SK-N-MC (cell line): ENCODE results near the gene TPPP3.

Experiments used
- EZH2 ChIP-seq: fragments of 200-600 bp; sonication (generic); IDR thresholded peaks from one replicate; pipeline ENCODE4 v1.6.1; 2017; ENCODE audit warnings: antibody characterized with exemption
- FOXP2 ChIP-seq: optimal IDR thresholded peaks from 2 replicates; pipeline ENCODE3; 2011; ENCODE audit warnings: mild to moderate bottlenecking, moderate library complexity; ENCODE audit not compliant: insufficient read depth; ENCODE audit errors: extremely low read length, control extremely low read depth
- POLR2AphosphoS5 ChIP-seq: IDR thresholded peaks from 2 replicates; pipeline ENCODE4 v1.6.1; 2012; ENCODE audit warnings: mild to moderate bottlenecking, low read depth, low read length, borderline replicate concordance

DNA sequence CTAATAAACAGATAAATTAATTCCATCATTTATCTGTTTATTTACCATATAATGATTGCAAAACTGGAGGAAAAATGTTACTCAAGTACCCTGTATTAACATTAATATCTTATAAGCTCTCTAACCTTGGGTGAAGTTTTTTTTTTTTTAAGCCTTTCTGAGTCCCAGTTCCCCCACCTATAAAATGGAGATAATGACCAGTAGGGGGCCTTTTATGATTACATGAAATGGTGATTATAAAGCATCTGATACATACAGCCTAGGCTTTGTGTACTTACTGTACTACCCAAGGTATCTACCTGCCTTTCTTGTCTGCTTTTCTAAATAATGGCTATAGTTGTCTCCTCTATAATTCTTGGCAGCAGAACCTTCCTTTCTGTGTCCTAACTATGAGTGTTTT, 44.1 kb downstream of the TPPP3 start:
- no peak for TF ChIP-seq POLR2AphosphoS5
- TF ChIP-seq EZH2, result no peak
- no peak for TF ChIP-seq FOXP2
